ENCODE measurements around the gene MAGI2.

DNA sequence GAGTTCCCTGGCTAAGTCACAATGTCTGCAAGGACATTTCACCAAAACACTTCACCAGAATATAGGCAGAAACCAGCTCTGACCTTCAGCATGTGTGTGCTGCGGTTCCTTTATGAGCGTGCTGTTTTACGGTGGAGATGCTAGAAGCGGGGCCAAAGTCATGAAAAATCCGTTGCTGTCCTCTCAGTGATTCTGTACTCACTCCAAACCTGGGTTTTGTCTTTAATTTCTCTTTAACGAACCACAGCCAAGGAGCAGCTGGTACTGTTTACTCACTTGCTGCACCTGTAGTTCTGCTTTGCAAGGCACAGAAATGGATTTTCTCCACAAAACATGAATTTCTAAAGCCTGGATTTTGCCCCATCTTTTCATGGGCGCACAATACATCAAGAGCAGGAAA, 1015.0 kb downstream of the MAGI2 start:
- no peak for TF ChIP-seq EZH2 (IDR thresholded peaks at IDR 0.05; ENCODE audit: insufficient read depth, poor library complexity, severe bottlenecking)
- no peak for TF ChIP-seq EZH2phosphoT487 (IDR thresholded peaks at IDR 0.05; ENCODE audit: insufficient read depth, low read depth)
